BLaER1 treated with 17β-estradiol and CSF1 and Interleukin-3, amounts not matched to agents 10 nM and 100 nM (cell line): Measurements from ENCODE around the gene DIO1.
"Not testable (repeated sequence)": the region's sequence is repeated elsewhere in the genome, so short reads cannot be mapped to it uniquely, and the experiment has no call there.

Source experiments
- H3K27ac ChIP-seq, 11 experiments: shearing (Covaris generic); formaldehyde crosslinking; 2 replicates each; pipeline ENCODE4 v1.8.1; 2022
- H3K27me3 ChIP-seq, 11 experiments: shearing (Covaris generic); formaldehyde crosslinking; 2 replicates each; pipeline ENCODE4 v1.8.1; 2022
- H3K36me3 ChIP-seq, 11 experiments: shearing (Covaris generic); formaldehyde crosslinking; 2 replicates each; pipeline ENCODE4 v1.8.1; 2022
- H3K4me1 ChIP-seq, 10 experiments: shearing (Covaris generic); formaldehyde crosslinking; 2 replicates each; pipeline ENCODE4 v1.8.1; 2022
- H3K4me2 ChIP-seq, 11 experiments: shearing (Covaris generic); formaldehyde crosslinking; 2 replicates each; pipeline ENCODE4 v1.8.1; 2022
- H3K4me3 ChIP-seq, 10 experiments: shearing (Covaris generic); formaldehyde crosslinking; 2 replicates each; pipeline ENCODE4 v1.8.1; 2022
- H3K9ac ChIP-seq, 11 experiments: shearing (Covaris generic); formaldehyde crosslinking; 2 replicates each; pipeline ENCODE4 v1.8.1; 2022
- H3K9me3 ChIP-seq, 11 experiments: shearing (Covaris generic); formaldehyde crosslinking; replicated peaks in 1 of 11; 2 replicates each; pipeline ENCODE4 v1.8.1; 2022
- H4K20me1 ChIP-seq, 11 experiments: shearing (Covaris generic); formaldehyde crosslinking; 2 replicates each; pipeline ENCODE4 v1.8.1; 2022
- Cebpa-rat ChIP-seq, 11 experiments: shearing (Covaris generic); IDR thresholded peaks; 2 replicates each; pipeline ENCODE4 v1.8.1; 2022

The DIO1 gene

DNA sequence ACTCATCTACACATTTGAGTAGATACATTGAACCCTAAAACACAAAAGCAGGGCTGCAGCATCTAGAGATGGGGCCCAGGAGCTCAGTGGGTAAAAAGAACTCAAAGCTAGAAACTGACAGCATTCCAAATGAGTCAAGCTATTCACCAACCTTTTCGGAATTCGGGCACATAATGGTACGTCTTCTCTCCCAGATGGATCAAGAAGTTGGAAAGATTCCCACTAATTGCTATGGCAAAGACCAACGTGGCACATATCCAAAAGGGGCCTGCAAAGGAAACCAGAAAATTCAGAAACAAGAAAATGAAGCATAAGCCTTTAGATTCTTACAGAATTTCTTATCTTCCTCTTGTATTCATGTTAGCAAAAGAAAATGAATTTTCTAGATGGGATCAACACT lies 22.8 kb upstream of the DIO1 start:
- H3K36me3 ChIP-seq, result peaks cover 40 to 93% (median 65%) of the 10 kb centered on the region in 11 experiments

DNA sequence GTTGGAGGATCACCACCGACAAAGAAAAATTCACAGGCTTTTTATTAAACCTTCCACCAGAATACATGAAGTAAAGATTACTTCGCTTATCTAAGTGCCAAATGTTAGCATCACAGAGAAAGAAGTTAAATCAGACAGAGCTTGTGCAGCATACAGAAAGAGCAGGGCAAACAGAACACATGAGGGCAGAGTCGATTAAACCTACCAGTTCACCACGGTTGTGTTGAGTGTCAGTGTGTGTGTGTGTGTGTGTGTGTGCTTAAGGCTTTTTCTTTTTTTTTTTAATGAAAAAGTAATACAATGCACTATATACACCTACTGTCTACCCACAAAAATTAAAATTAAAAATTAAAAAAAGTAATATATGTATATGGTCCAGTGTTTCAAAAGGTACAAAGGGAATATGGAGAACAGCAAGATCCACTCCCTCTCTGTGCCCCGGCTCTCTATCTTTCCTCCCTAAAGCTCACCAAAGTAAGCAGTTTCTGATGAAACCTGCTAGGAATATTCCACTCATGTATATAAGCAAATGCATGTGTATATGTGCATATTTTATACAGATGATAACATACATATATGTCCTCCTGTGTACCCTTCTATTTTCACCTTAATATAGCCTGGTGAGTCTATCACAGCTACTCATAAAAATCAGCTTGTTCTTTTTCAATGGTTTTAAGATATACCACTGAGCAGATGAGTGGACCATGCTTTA lies 22.1 kb upstream of the DIO1 start:
- Histone ChIP-seq H3K36me3 (peaks cover 40 to 93% (median 65%) of the 10 kb centered on the region in 11 experiments), H3K27me3 (no peaks in the 10 kb centered on the region)

More for the DNA sequence above, 22.8 kb upstream of the DIO1 start:
- no peaks in the 10 kb centered on the region for H3K27me3 ChIP-seq
- H3K4me3 ChIP-seq, result no peak overlapping the region
- H3K27ac ChIP-seq, result no peak overlapping the region
- no peak overlapping the region for H3K4me2 ChIP-seq
- peaks cover 4 to 14% (median 11%) of the 10 kb centered on the region in 10 experiments; a peak in 14 of 20 replicates for H3K4me1 ChIP-seq
- no peaks in the 10 kb centered on the region for H3K9me3 ChIP-seq
- no peak overlapping the region for H3K9ac ChIP-seq
- no peaks in the 10 kb centered on the region for H4K20me1 ChIP-seq
- no peak for TF ChIP-seq Cebpa-rat (IDR thresholded peaks at IDR 0.05)

DNA sequence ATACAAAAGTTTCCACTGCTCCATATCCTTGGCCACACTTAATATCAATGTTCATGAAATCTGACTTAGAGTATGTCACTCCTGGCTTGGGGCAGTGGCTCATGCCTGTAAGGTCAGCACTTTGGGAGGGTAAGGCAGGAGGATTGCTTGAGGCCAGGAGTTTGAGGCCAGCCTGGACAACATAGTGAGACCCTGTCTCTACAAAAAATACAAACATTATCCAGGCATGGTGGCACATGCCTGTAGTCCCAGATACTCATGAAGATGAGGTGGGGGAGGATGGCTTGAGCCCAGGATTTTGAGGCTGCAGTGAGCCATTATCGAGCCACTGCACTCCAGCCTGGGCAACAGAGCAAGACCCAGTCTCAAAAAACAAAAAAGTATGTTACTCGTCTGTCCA lies 18.8 kb upstream of the DIO1 start:
- not testable (repeated sequence) for H3K4me1 ChIP-seq, H3K4me2 ChIP-seq, H3K27me3 ChIP-seq, H3K9ac ChIP-seq, H3K9me3 ChIP-seq, H3K4me3 ChIP-seq, H3K27ac ChIP-seq
- H3K36me3 ChIP-seq, result peaks cover 50 to 99% (median 72%) of the 10 kb centered on the region in 11 experiments
- peaks cover 0 to 13% (median 0%) of the 10 kb centered on the region in 11 experiments; a peak in 4 of 22 replicates for H4K20me1 ChIP-seq

More for the DNA sequence above, 22.1 kb upstream of the DIO1 start:
- H3K4me3 ChIP-seq, result no peak overlapping the region
- H3K27ac ChIP-seq, result no peak overlapping the region
- H4K20me1 ChIP-seq, result no peaks in the 10 kb centered on the region
- no peaks in the 10 kb centered on the region for H3K9me3 ChIP-seq
- TF ChIP-seq Cebpa-rat (IDR thresholded peaks at IDR 0.05), result no peak
- no peak overlapping the region for H3K9ac ChIP-seq
- H3K4me1 ChIP-seq, result peaks cover 4 to 14% (median 11%) of the 10 kb centered on the region in 10 experiments; a peak in 14 of 20 replicates
- no peak overlapping the region for H3K4me2 ChIP-seq

DNA sequence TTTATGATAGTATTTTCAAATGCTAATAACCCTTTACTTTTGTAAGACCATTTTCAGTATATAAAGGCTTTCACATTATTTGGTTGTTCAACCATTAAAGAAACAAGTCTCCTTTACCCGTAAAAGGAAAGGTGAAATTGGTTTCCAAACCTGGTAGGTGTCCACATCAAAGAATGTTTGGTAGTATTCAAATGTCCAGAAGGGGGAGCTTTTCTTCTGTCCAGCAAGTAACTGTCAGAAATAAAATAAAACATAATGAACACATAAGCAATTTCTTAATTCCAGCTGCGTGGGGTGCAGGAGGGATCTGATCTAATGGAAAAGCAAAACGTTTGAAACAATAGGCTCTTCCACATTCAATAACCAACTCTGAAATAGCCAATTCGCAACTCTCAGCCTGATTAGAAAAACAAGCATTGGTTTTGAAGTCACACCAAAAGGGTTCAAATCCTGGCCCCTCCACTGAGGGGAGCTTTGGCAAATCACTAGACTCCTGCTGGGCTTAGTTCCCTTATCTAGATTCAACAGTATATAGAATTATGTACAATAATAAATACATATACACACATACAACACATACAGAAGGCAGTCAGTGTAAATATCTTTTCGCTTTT lies 15.4 kb upstream of the DIO1 start:
- no peak overlapping the region for H3K27ac ChIP-seq
- H3K9me3 ChIP-seq, result peaks cover 0 to 10% (median 7%) of the 10 kb centered on the region in 11 experiments; a peak in 18 of 22 replicates
- H3K4me2 ChIP-seq, result no peak overlapping the region
- peaks cover 39 to 96% (median 70%) of the 10 kb centered on the region in 11 experiments for H3K36me3 ChIP-seq
- H3K27me3 ChIP-seq, result no peaks in the 10 kb centered on the region
- H3K9ac ChIP-seq, result no peak overlapping the region
- H3K4me1 ChIP-seq, result no peaks in the 10 kb centered on the region
- no peak for TF ChIP-seq Cebpa-rat (IDR thresholded peaks at IDR 0.05)
- H3K4me3 ChIP-seq, result no peak overlapping the region
- peaks cover 0 to 13% (median 0%) of the 10 kb centered on the region in 11 experiments; a peak in 4 of 22 replicates for H4K20me1 ChIP-seq

DNA sequence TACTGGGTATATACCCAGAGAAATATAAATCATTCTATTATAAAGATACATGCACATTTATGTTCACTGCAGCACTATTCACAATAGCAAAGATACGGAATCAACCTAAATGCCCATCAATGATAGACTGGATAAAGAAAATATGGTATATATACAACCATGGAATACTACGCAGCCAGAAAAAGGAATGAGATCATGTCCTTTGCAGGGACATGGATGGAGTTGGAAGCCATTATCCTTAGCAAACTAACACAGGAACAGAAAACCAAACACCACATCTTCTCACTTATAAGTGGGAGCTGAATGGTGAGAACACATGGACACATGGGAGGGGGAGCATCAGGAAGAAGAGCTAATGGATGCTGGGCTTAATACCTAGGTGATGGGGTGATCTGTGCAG lies 12.1 kb upstream of the DIO1 start:
- peaks cover 37 to 94% (median 56%) of the 10 kb centered on the region in 11 experiments for H3K36me3 ChIP-seq
- H3K4me3 ChIP-seq, result not testable (repeated sequence)

DNA sequence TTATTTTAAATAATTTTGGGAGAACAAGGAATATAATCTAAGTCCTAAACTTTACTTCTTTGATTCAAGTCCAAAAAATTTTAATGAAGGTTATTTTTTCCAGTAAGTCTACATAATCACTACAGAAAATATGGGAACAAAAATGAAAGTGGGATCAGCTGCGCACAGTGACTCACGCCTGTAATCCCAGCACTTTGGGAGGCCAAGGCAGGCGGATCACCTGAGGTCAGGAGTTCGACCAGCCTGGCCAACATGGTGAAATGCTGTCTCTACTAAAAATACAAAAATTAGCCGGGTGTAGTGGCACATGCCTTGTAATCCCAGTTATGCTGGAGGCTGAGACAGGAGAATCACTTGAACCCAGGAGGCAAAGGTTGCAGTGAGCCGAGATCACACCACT lies 10.4 kb upstream of the DIO1 start:
- H3K4me2 ChIP-seq, H3K27ac ChIP-seq, H3K9ac ChIP-seq, H3K4me3 ChIP-seq, H3K27me3 ChIP-seq: not testable (repeated sequence)
- H4K20me1 ChIP-seq, result peaks cover 0 to 13% (median 0%) of the 10 kb centered on the region in 11 experiments; a peak in 5 of 22 replicates
- peaks cover 3 to 14% (median 9%) of the 10 kb centered on the region in 10 experiments for H3K4me1 ChIP-seq
- H3K36me3 ChIP-seq, result peaks cover 23 to 95% (median 41%) of the 10 kb centered on the region in 11 experiments
- peaks cover 0 to 10% (median 7%) of the 10 kb centered on the region in 11 experiments; a peak in 18 of 22 replicates for H3K9me3 ChIP-seq

More for the DNA sequence above, 12.1 kb upstream of the DIO1 start:
- Histone ChIP-seq H4K20me1 (peaks cover 0 to 13% (median 0%) of the 10 kb centered on the region in 11 experiments; a peak in 5 of 22 replicates), H3K9me3 (peaks cover 0 to 10% (median 7%) of the 10 kb centered on the region in 11 experiments; a peak in 18 of 22 replicates)
- H3K27ac ChIP-seq, H3K9ac ChIP-seq, H3K27me3 ChIP-seq, H3K4me2 ChIP-seq, H3K4me1 ChIP-seq: not testable (repeated sequence)

DNA sequence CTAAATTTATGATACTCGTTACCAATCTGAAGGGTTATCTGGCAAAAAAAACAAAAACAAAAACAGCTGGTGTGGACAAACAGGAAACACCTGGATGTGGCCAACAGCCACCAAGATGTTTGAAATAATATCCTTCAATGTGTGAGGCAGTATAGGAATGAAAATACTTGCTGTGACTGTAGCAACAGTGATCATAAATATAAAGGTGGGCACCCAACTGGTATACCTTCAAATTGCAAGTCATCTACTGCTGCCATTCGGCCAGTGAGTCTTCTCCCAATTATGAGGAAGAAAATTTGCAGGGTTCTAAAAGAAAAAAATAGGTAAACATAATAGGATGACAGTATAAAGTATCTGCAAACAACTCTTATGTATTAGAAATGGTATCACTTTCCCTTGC lies 5.3 kb upstream of the DIO1 start:
- Histone ChIP-seq H3K4me2 (peak overlapping the region; percentile 71 to 96 (median 84)), H3K27ac (peak overlapping the region; percentile 63 to 90 (median 84); a peak in 19 of 22 replicates)

DNA sequence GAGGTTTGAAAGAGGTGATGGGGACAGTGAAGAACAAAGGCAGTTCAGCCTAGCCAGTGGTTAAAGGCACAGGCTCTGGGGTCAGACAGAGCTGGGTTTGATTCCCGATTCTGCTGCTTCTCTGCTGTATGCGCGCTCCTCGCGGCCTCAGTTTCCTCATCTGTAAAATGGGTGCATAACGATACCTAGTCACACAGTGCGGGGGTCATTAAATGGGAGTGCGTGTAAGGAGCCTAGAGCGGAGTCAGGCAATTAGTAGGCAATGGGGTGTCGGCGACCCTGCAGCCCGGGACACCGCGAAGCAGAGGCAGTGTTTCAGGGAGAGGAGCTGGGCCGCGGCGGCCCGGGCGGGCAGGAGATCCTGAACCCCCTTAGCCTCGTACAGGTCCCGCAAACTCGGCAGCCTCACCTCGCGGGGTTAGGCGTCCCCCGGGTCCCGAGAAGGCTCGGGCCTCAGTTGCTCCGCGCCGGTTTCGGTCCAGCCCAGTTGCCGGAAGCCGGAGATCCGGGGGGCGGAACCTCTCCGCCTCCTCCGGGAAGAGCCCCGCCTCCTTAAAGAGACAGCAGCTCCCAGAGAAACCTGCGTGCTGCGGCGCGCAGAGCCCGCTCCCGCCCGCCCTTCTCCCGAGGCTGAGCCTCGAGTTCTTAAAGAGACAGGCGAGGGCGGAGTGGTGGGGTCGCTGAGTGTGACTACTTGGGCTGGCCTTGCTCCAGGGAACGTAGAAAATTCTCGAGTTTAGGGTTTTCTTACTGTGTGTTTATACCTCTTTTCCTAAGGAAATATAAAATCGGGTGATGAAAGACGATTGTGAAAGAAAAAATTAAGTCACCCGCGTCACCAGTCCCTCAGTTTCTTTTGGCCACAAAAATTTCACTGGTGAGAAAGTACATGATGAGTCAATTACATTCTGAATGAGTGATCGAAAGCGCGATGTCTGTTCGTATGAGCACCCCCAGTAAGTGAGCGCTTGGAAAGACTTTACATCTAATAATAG lies 4.4 kb upstream of the DIO1 start, which contains the start of gene YIPF1:
YIPF1 (minus strand) TSS at position 494 of the 995 bp plus-strand sequence. CDS start 860 bp downstream, outside the sequence.
- Histone ChIP-seq H4K20me1 (peaks cover 0 to 2% (median 0%) of the 10 kb centered on the region in 11 experiments; a peak in 1 of 22 replicates), H3K27ac (peak within 1 kb of the TSS; percentile 63 to 90 (median 84); a peak in 21 of 22 replicates), H3K27me3 (no peaks in the 10 kb centered on the region), H3K4me2 (peak within 1 kb of the TSS; percentile 71 to 96 (median 84)), H3K9ac (peak within 1 kb of the TSS; percentile 79 to 89 (median 86)), H3K4me1 (peaks cover 38 to 62% (median 45%) of the 10 kb centered on the region in 10 experiments), H3K36me3 (peaks cover 2 to 38% (median 8%) of the 10 kb centered on the region in 11 experiments; a peak in 12 of 22 replicates), H3K4me3 (peak within 1 kb of the TSS; percentile 79 to 94 (median 88)), H3K9me3 (no peaks in the 10 kb centered on the region)
- TF ChIP-seq Cebpa-rat (IDR thresholded peaks at IDR 0.05), result no peak

More for the DNA sequence above, 5.3 kb upstream of the DIO1 start:
- H3K9ac ChIP-seq, result peak overlapping the region; percentile 24 to 89 (median 86); a peak in 18 of 22 replicates
- no peaks in the 10 kb centered on the region for H3K27me3 ChIP-seq
- H4K20me1 ChIP-seq, result peaks cover 0 to 3% (median 0%) of the 10 kb centered on the region in 11 experiments; a peak in 1 of 22 replicates
- peaks cover 2 to 46% (median 10%) of the 10 kb centered on the region in 11 experiments; a peak in 12 of 22 replicates for H3K36me3 ChIP-seq
- peak overlapping the region; percentile 79 to 94 (median 88) for H3K4me3 ChIP-seq
- no peaks in the 10 kb centered on the region for H3K9me3 ChIP-seq
- no peak for TF ChIP-seq Cebpa-rat (IDR thresholded peaks at IDR 0.05)
- H3K4me1 ChIP-seq, result peaks cover 38 to 53% (median 45%) of the 10 kb centered on the region in 10 experiments
